Stimulated activated naive CD8-positive, alpha-beta T cell treated with anti-CD3 and anti-CD28 coated beads, Interleukin-15, amount 100 ng/mL, for 72 hours (primary cell): ENCODE measurements around the gene SH3BP2.

ENCODE experiments used
- ATAC-seq: fragments of 150-1000 bp; cut with Tn5 transposase; 2 replicates; pipeline ENCODE4 v1.10.0; 2021; ENCODE audit warnings: mild to moderate bottlenecking, moderate library complexity
- DNase-seq, 2 donors: peaks; one replicate each; pipeline ENCODE4 v3.0.0; 2021 to 2022
- H3K27ac Mint-ChIP-seq, 2 donors: one replicate each; pipeline ENCODE4 v1.8.0; 2022; ENCODE audit warnings: mild to moderate bottlenecking in 2 of 2, mixed read lengths in 2 of 2, moderate library complexity in 2 of 2
- H3K27me3 Mint-ChIP-seq: one replicate; pipeline ENCODE4 v1.8.0; 2022; ENCODE audit warnings: mixed read lengths
- H3K4me1 Mint-ChIP-seq: one replicate; pipeline ENCODE4 v1.8.0; 2022; ENCODE audit warnings: mild to moderate bottlenecking, mixed read lengths
- H3K4me3 Mint-ChIP-seq, 2 donors: one replicate each; pipeline ENCODE4 v1.8.0; 2022; ENCODE audit warnings: mild to moderate bottlenecking in 2 of 2, mixed read lengths in 2 of 2, moderate library complexity in 1 of 2
- H3K9me3 Mint-ChIP-seq, 2 donors: one replicate each; pipeline ENCODE4 v1.8.0; 2022; ENCODE audit warnings: mixed read lengths in 2 of 2

Gene SH3BP2

GRCh38 chr4:2795300-2795892 is 2.5 kb downstream of the SH3BP2 start:
- DNase-seq: no peak
- Mint-ChIP-seq H3K27me3 (no peaks in the 10 kb centered on the region), H3K4me1 (peaks cover 81% of the 10 kb centered on the region), H3K27ac (peak overlapping the region in 1 of 2 donors; percentile 71), H3K4me3 (peak overlapping the region in 1 of 2 donors; percentile 90), H3K9me3 (no peaks in the 10 kb centered on the region)
- ATAC-seq: no peak

GRCh38 chr4:2795893-2796848 is 3.3 kb downstream of the SH3BP2 start:
- no peaks in the 10 kb centered on the region for H3K9me3 Mint-ChIP-seq
- ATAC-seq: no peak
- H3K27ac Mint-ChIP-seq: peak overlapping the region in 1 of 2 donors; percentile 57
- no peak overlapping the region for H3K4me3 Mint-ChIP-seq
- peaks cover 88% of the 10 kb centered on the region for H3K4me1 Mint-ChIP-seq
- H3K27me3 Mint-ChIP-seq: no peaks in the 10 kb centered on the region
- no peak for DNase-seq

GRCh38 chr4:2796849-2797544 is 4.1 kb downstream of the SH3BP2 start:
- peak in 1 of 2 donors; percentile 10 for DNase-seq
- Mint-ChIP-seq H3K4me1 (peaks cover 88% of the 10 kb centered on the region), H3K9me3 (no peaks in the 10 kb centered on the region), H3K27me3 (no peaks in the 10 kb centered on the region), H3K27ac (no peak overlapping the region), H3K4me3 (no peak overlapping the region)
- no peak for ATAC-seq

- Mint-ChIP-seq H3K27ac (peak overlapping the region; percentile 89 to 93), H3K4me1 (peaks cover 85% of the 10 kb centered on the region)
- peak; percentile 36 to 57 for DNase-seq
Observed at GRCh38 chr4:2797545-2798305, 4.8 kb downstream of the SH3BP2 start.

GRCh38 chr4:2798399-2799223 is 5.7 kb downstream of the SH3BP2 start:
- H3K4me1 Mint-ChIP-seq: peaks cover 84% of the 10 kb centered on the region
- peak overlapping the region; percentile 89 to 93 for H3K27ac Mint-ChIP-seq
- H3K27me3 Mint-ChIP-seq: no peaks in the 10 kb centered on the region
- no peaks in the 10 kb centered on the region for H3K9me3 Mint-ChIP-seq
- DNase-seq (peak; percentile 43 to 61), ATAC-seq (peak; percentile 72)
- peak overlapping the region; percentile 84 to 95 for H3K4me3 Mint-ChIP-seq

More at GRCh38 chr4:2797545-2798305, 4.8 kb downstream of the SH3BP2 start:
- Mint-ChIP-seq H3K4me3 (peak overlapping the region; percentile 84 to 95), H3K27me3 (no peaks in the 10 kb centered on the region), H3K9me3 (no peaks in the 10 kb centered on the region)
- ATAC-seq: peak; percentile 42

GRCh38 chr4:2799224-2799911 is 6.5 kb downstream of the SH3BP2 start:
- DNase-seq (peak in 1 of 2 donors; percentile 17), ATAC-seq (peak; percentile 4)
- peaks cover 77% of the 10 kb centered on the region for H3K4me1 Mint-ChIP-seq
- peak overlapping the region; percentile 84 to 95 for H3K4me3 Mint-ChIP-seq
- H3K9me3 Mint-ChIP-seq: no peaks in the 10 kb centered on the region
- peak overlapping the region; percentile 84 to 89 for H3K27ac Mint-ChIP-seq
- H3K27me3 Mint-ChIP-seq: no peaks in the 10 kb centered on the region

- Mint-ChIP-seq H3K4me1 (peaks cover 75% of the 10 kb centered on the region), H3K27me3 (no peaks in the 10 kb centered on the region), H3K9me3 (no peaks in the 10 kb centered on the region), H3K27ac (peak overlapping the region in 1 of 2 donors; percentile 65), H3K4me3 (peak overlapping the region; percentile 75 to 95)
- DNase-seq (no peak), ATAC-seq (no peak)
Observed at GRCh38 chr4:2799971-2800690, 7.2 kb downstream of the SH3BP2 start.

- H3K27me3 Mint-ChIP-seq: no peaks in the 10 kb centered on the region
- H3K27ac Mint-ChIP-seq: peak overlapping the region; percentile 73 to 89
- no peaks in the 10 kb centered on the region for H3K9me3 Mint-ChIP-seq
- peak overlapping the region; percentile 51 to 95 for H3K4me3 Mint-ChIP-seq
- H3K4me1 Mint-ChIP-seq: peaks cover 66% of the 10 kb centered on the region
- peak; percentile 26 for ATAC-seq
- DNase-seq: no peak
Observed at GRCh38 chr4:2800691-2801596, 8.1 kb downstream of the SH3BP2 start.

GRCh38 chr4:2802618-2803531 is 10.0 kb downstream of the SH3BP2 start:
- Mint-ChIP-seq H3K4me1 (peaks cover 50% of the 10 kb centered on the region), H3K27ac (no peak overlapping the region), H3K4me3 (no peak overlapping the region), H3K9me3 (no peaks in the 10 kb centered on the region), H3K27me3 (no peaks in the 10 kb centered on the region)
- DNase-seq: no peak
- ATAC-seq: no peak

GRCh38 chr4:2803624-2804448 is 11.0 kb downstream of the SH3BP2 start:
- Mint-ChIP-seq H3K4me1 (peaks cover 40% of the 10 kb centered on the region), H3K27me3 (no peaks in the 10 kb centered on the region), H3K4me3 (no peak overlapping the region), H3K27ac (no peak overlapping the region), H3K9me3 (no peaks in the 10 kb centered on the region)
- DNase-seq (no peak), ATAC-seq (no peak)

GRCh38 chr4:2804449-2804972 is 11.6 kb downstream of the SH3BP2 start:
- no peak overlapping the region for H3K4me3 Mint-ChIP-seq
- no peak for ATAC-seq
- H3K9me3 Mint-ChIP-seq: no peaks in the 10 kb centered on the region
- no peak overlapping the region for H3K27ac Mint-ChIP-seq
- H3K4me1 Mint-ChIP-seq: peaks cover 33% of the 10 kb centered on the region
- H3K27me3 Mint-ChIP-seq: no peaks in the 10 kb centered on the region
- no peak for DNase-seq
